CD4-positive, alpha-beta T cell (primary cell): ENCODE measurements around the gene TNS4. TPM values are rescaled to one million over a fixed set of nuclear protein-coding genes. Genes with fewer than 3 reads are reported as not detected.

Experiments used
- ATAC-seq: fragments of 200-7000 bp; cut with Tn5 transposase; one replicate; pipeline ENCODE4 v1.10.0; 2022; ENCODE audit warnings: mild to moderate bottlenecking; ENCODE audit not compliant: poor library complexity
- CTCF ChIA-PET: fragments of 350-600 bp; sonication (Branson Sonifier 250); formaldehyde crosslinking; loops from one replicate; lab custom pipeline; 2021; ENCODE audit warnings: antibody characterized with exemption, inconsistent platforms; lab: Charles Lee
- POLR2A ChIA-PET: fragments of 350-600 bp; sonication (Branson Sonifier 250); formaldehyde crosslinking; loops from one replicate; lab custom pipeline; 2021; ENCODE audit warnings: antibody characterized with exemption, inconsistent platforms; lab: Charles Lee
- DNase-seq, 14 experiments: peaks; one replicate each; pipeline ENCODE4 v3.0.0-alpha.2; 2013 to 2020; ENCODE audit warnings: mixed read lengths in 2 of 14
- H3K27ac ChIP-seq, 2 donors: one replicate each; pipeline versions ENCODE4 v1.5.1 to v1.7.0; 2013; ENCODE audit warnings: low read length in 2 of 2, low read depth in 1 of 2, mild to moderate bottlenecking in 1 of 2
- H3K27me3 ChIP-seq, 2 experiments: 1 replicate in 1 of 2; 2 replicates in 1 of 2; pipeline versions ENCODE4 v1.6.1 to v1.7.0; 2013; ENCODE audit warnings: low read length in 2 of 2, control low read depth in 1 of 2, mild to moderate bottlenecking in 1 of 2, moderate library complexity in 1 of 2; ENCODE audit not compliant: insufficient read depth in 2 of 2, control insufficient read depth in 1 of 2
- H3K36me3 ChIP-seq: one replicate; pipeline ENCODE4 v1.6.1; 2013; ENCODE audit warnings: low read length, control low read depth; ENCODE audit not compliant: insufficient read depth
- H3K4me1 ChIP-seq: one replicate; pipeline ENCODE4 v1.6.1; 2013; ENCODE audit warnings: low read length, control low read depth; ENCODE audit not compliant: insufficient read depth
- H3K4me3 ChIP-seq: one replicate; pipeline ENCODE4 v1.5.1; 2013; ENCODE audit warnings: mild to moderate bottlenecking, low read length, moderate library complexity
- H3K9me3 ChIP-seq, 2 experiments: 1 replicate in 1 of 2; 2 replicates in 1 of 2; pipeline versions ENCODE4 v1.6.1 to v1.7.0; 2013; ENCODE audit warnings: low read length in 2 of 2, mild to moderate bottlenecking in 2 of 2, control low read depth in 1 of 2, moderate library complexity in 1 of 2; ENCODE audit not compliant: control insufficient read depth in 1 of 2, insufficient read depth in 1 of 2
- H3K27ac Mint-ChIP-seq: one replicate; pipeline ENCODE4 v1.8.0; 2020; ENCODE audit warnings: mixed read lengths
- H3K27me3 Mint-ChIP-seq: one replicate; pipeline ENCODE4 v1.8.0; 2021; ENCODE audit warnings: mixed read lengths
- H3K36me3 Mint-ChIP-seq: one replicate; pipeline ENCODE4 v1.8.0; 2021; ENCODE audit warnings: low read depth, mixed read lengths
- H3K4me1 Mint-ChIP-seq: one replicate; pipeline ENCODE4 v1.8.0; 2021; ENCODE audit warnings: low read depth, mixed read lengths
- H3K4me3 Mint-ChIP-seq: one replicate; pipeline ENCODE4 v1.8.0; 2020; ENCODE audit warnings: mild to moderate bottlenecking, mixed read lengths
- H3K9me3 Mint-ChIP-seq: one replicate; pipeline ENCODE4 v1.8.0; 2020; ENCODE audit warnings: mixed read lengths
- CTCF ChIP-seq: fragments of 200-600 bp; IDR thresholded peaks from one replicate; pipeline ENCODE4 v1.8.0; 2022; ENCODE audit warnings: antibody characterized with exemption, mild to moderate bottlenecking
- intact Hi-C, 2 experiments: fragments of 100-400 bp; cut with DNase I in 1 of 2; cut with micrococcal nuclease in 1 of 2; formaldehyde crosslinking; loops; one replicate each; pipeline versions ENCODE4 v1.15.1 to v1.9.0; 2023 to 2025; cut with DNase I, micrococcal nuclease
- total RNA-seq, 174 experiments: library from RNA in 2 of 174; stranded (reverse) in 2 of 174; gene quantifications; one replicate each; pipeline ENCODE4 v1.2.3 and lab custom pipeline; 2021 to 2026

TNS4 gene
- total RNA-seq, 2 experiments from 2014 or later: 3.0 to 4.2 TPM

- no peak for TF ChIP-seq CTCF
- ChIA-PET POLR2A (interaction anchor here (0.8 to 3.5 kb wide), 10 partner anchors 17 to 116 kb away, joined by 3 to 36 read pairs (median 6); partner anchors contain the start of gene TOP2A), CTCF (interaction anchor here (0.6 to 2.0 kb wide), 8 partner anchors 17 to 116 kb away, joined by 3 to 14 read pairs (median 5); partner anchors contain the start of gene TOP2A)
- peak overlapping the region; percentile 62 for H3K4me3 ChIP-seq
- intact Hi-C loops: loop anchor here (2.0 to 5.0 kb wide), 6 partner anchors 33 to 173 kb away; no protein-coding TSS in a partner anchor
- H3K4me1 ChIP-seq: peaks cover 50% of the 10 kb centered on the region
- H3K27ac Mint-ChIP-seq: peak overlapping the region; percentile 85
- H3K9me3 Mint-ChIP-seq: no peaks in the 10 kb centered on the region
- H3K27me3 ChIP-seq: no peaks in the 10 kb centered on the region
- H3K27ac ChIP-seq: no peak overlapping the region
- DNase-seq: peak in 2 of 14 experiments; percentile 12 to 37
- peaks cover 6% of the 10 kb centered on the region for H3K27me3 Mint-ChIP-seq
- no peaks in the 10 kb centered on the region for H3K36me3 ChIP-seq
- H3K4me1 Mint-ChIP-seq: peaks cover 39% of the 10 kb centered on the region
- H3K36me3 Mint-ChIP-seq: peaks cover 14% of the 10 kb centered on the region
- H3K4me3 Mint-ChIP-seq: peak overlapping the region; percentile 89
- peak; percentile 9 for ATAC-seq
- H3K9me3 ChIP-seq: no peaks in the 10 kb centered on the region
Observed at GRCh38 chr17:40443988-40444899, 57.2 kb downstream of the TNS4 start.

- Histone ChIP-seq H3K4me1 (peaks cover 43% of the 10 kb centered on the region), H3K9me3 (no peaks in the 10 kb centered on the region), H3K27me3 (no peaks in the 10 kb centered on the region), H3K4me3 (peak within 1 kb of the TSS; percentile 62), H3K36me3 (no peaks in the 10 kb centered on the region), H3K27ac (no peak within 1 kb of the TSS)
- ATAC-seq (peak; percentile 76), DNase-seq (peak; percentile 41 to 84 (median 66))
- peaks cover 14% of the 10 kb centered on the region for H3K36me3 Mint-ChIP-seq
- H3K27ac Mint-ChIP-seq: peak within 1 kb of the TSS; percentile 85
- CTCF ChIA-PET: interaction anchor here (0.6 to 2.0 kb wide), 9 partner anchors 16 to 117 kb away, joined by 3 to 14 read pairs (median 5); partner anchors contain the start of gene TOP2A
- peak; percentile 63 for TF ChIP-seq CTCF
- peak within 1 kb of the TSS; percentile 89 for H3K4me3 Mint-ChIP-seq
- H3K27me3 Mint-ChIP-seq: peaks cover 6% of the 10 kb centered on the region
- peaks cover 33% of the 10 kb centered on the region for H3K4me1 Mint-ChIP-seq
- no peaks in the 10 kb centered on the region for H3K9me3 Mint-ChIP-seq
- POLR2A ChIA-PET: interaction anchor here (0.6 to 3.5 kb wide), 11 partner anchors 16 to 172 kb away, joined by 3 to 36 read pairs (median 6); partner anchors contain the start of gene TOP2A
- intact Hi-C loops: loop anchor here (2.0 to 5.0 kb wide), 6 partner anchors 34 to 174 kb away; no protein-coding TSS in a partner anchor
Observed at GRCh38 chr17:40443196-40443987, 58.0 kb downstream of the TNS4 start, which contains the start of gene IGFBP4. Gene IGFBP4, plus strand, starts transcription at chr17:40443450. Its CDS starts 286 bp downstream, at chr17:40443736.
